Neutrophil (primary cell): ENCODE data around the gene CREB3.

Source experiments
- H3K27ac ChIP-seq: fragments of 200-600 bp; sonication (generic); 2 replicates; pipeline ENCODE4 v1.5.1; 2016; ENCODE audit warnings: mild to moderate bottlenecking, moderate library complexity
- H3K27me3 ChIP-seq: fragments of 200-600 bp; sonication (generic); 2 replicates; pipeline ENCODE4 v1.6.0; 2016; ENCODE audit warnings: mild to moderate bottlenecking
- H3K36me3 ChIP-seq: fragments of 200-600 bp; sonication (generic); 2 replicates; pipeline ENCODE4 v1.5.1; 2017
- H3K4me1 ChIP-seq, 2 experiments: fragments of 200-600 bp in 1 of 2; sonication (generic) in 1 of 2; 1 replicate in 1 of 2; 2 replicates in 1 of 2; pipeline versions ENCODE4 v1.5.1 to v1.6.1; 2013 to 2016; ENCODE audit warnings: low read depth in 1 of 2, low read length in 1 of 2, mild to moderate bottlenecking in 1 of 2, moderate library complexity in 1 of 2; ENCODE audit not compliant: control insufficient read depth in 1 of 2, insufficient read depth in 1 of 2
- H3K4me3 ChIP-seq, 2 experiments: fragments of 200-600 bp in 1 of 2; sonication (generic) in 1 of 2; 1 replicate in 1 of 2; 2 replicates in 1 of 2; pipeline ENCODE4 v1.5.1; 2013 to 2016; ENCODE audit warnings: low read depth in 1 of 2, low read length in 1 of 2, mild to moderate bottlenecking in 1 of 2, moderate library complexity in 1 of 2
- H3K9me3 ChIP-seq: fragments of 200-600 bp; sonication (generic); 2 replicates; pipeline ENCODE4 v1.5.1; 2016
- CTCF ChIP-seq: fragments of 200-600 bp; sonication (generic); IDR thresholded peaks from 2 replicates; pipeline ENCODE4 v1.5.1; 2016; ENCODE audit warnings: antibody characterized with exemption

The CREB3 gene

GRCh38 chr9:35690614-35691333 is 41.7 kb upstream of the CREB3 start:
- Histone ChIP-seq H3K4me3 (peak overlapping the region; percentile 67 to 92), H3K27me3 (peaks cover 27% of the 10 kb centered on the region), H3K36me3 (peaks cover 8% of the 10 kb centered on the region), H3K4me1 (peaks cover 10 to 16% of the 10 kb centered on the region in 2 experiments), H3K9me3 (no peaks in the 10 kb centered on the region), H3K27ac (peak overlapping the region; percentile 51)
- TF ChIP-seq CTCF = no peak

- Histone ChIP-seq H3K4me1 (peaks cover 10 to 16% of the 10 kb centered on the region in 2 experiments), H3K27me3 (peaks cover 27% of the 10 kb centered on the region), H3K9me3 (no peaks in the 10 kb centered on the region), H3K36me3 (peaks cover 14% of the 10 kb centered on the region), H3K4me3 (peak overlapping the region; percentile 67 to 92), H3K27ac (peak overlapping the region; percentile 19)
- no peak for TF ChIP-seq CTCF
Measured at GRCh38 chr9:35691334-35691650, 41.2 kb upstream of the CREB3 start.

- H3K9me3 ChIP-seq = no peaks in the 10 kb centered on the region
- H3K36me3 ChIP-seq = peaks cover 19% of the 10 kb centered on the region
- peaks cover 10 to 16% of the 10 kb centered on the region in 2 experiments for H3K4me1 ChIP-seq
- TF ChIP-seq CTCF = no peak
- H3K4me3 ChIP-seq = no peak overlapping the region
- H3K27ac ChIP-seq = no peak overlapping the region
- peaks cover 27% of the 10 kb centered on the region for H3K27me3 ChIP-seq
Measured at GRCh38 chr9:35691757-35692301, 40.6 kb upstream of the CREB3 start.

GRCh38 chr9:35695943-35696401 is 36.5 kb upstream of the CREB3 start:
- Histone ChIP-seq H3K27me3 (no peaks in the 10 kb centered on the region), H3K4me1 (peaks cover 4% of the 10 kb centered on the region in 2 experiments), H3K9me3 (no peaks in the 10 kb centered on the region), H3K4me3 (no peak overlapping the region), H3K36me3 (peaks cover 60% of the 10 kb centered on the region), H3K27ac (peak overlapping the region; percentile 63)
- TF ChIP-seq CTCF = no peak

- Histone ChIP-seq H3K4me3 (no peak overlapping the region), H3K27me3 (no peaks in the 10 kb centered on the region), H3K9me3 (no peaks in the 10 kb centered on the region), H3K27ac (peak overlapping the region; percentile 63), H3K36me3 (peaks cover 67% of the 10 kb centered on the region), H3K4me1 (no peaks in the 10 kb centered on the region)
- TF ChIP-seq CTCF = peak; percentile 85
Measured at GRCh38 chr9:35696520-35697215, 35.8 kb upstream of the CREB3 start.
